ENCODE data around the gene LRCOL1.
A peak's percentile ranks its signal among the peaks of the same experiment; 100 is the strongest.

LRCOL1 gene

GRCh38 chr12:132561427-132562156 is 48.8 kb downstream of the LRCOL1 start:
- DNase-seq = peak in 1 of 2 experiments; percentile 16

- DNase-seq = peak; percentile 82 to 90
These were observed 49.6 kb downstream of the LRCOL1 start for GRCh38 chr12:132560614-132561426.

DNA sequence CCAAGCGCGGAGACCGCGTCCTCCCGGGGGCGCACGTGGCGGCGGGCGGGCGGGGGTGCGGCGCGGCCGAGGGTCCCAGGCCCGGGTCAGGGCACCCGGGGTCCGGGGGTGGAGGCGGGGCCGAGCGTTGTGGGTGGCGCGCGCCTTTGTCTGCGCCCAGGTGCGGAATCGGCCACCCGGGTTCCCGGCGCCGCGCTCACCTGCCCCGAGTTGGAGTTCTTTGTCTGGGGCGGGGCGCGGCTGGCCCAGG is 50.1 kb downstream of the LRCOL1 start:
- DNase-seq = peak in 1 of 2 experiments; percentile 22

DNA sequence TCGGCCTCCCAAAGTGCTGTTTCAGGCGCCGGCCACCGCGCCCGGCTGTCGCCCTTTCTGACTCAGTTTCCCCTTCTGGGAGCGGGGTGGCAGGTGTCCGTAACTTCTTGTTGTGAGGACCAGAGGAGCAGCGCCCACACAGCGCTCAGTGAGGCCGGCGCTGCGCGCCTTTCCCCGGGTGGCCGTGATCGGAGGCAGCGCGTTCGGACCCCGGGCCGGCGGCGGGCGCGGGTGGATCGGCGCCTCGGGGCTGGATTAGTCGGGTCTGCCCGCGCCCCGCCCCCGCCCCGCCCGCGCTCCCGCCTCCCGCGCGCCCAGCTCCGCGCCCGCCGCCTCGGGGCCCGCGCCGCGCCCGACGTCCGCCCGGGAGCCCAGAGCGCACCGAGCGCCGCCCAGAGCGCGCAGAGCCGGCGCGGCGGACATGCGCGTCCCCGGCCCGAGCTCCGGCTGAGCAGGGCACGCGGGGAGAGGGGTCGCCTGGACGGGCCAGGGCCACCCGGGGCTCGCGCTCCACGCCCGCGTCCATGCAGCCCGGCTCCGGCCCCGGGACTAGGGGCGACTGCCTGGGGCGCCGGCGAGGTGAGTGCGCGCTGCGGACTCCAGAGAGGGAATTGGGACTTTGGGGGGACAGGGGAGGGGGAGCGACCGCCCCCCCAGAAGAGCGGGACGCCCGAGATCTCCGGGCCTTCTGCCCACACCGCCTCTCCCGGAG is 50.6 kb downstream of the LRCOL1 start:
- DNase-seq = peak; percentile 59 to 71

- DNase-seq = no peak
These were observed 51.3 kb downstream of the LRCOL1 start for GRCh38 chr12:132558861-132559623.

GRCh38 chr12:132558042-132558856 is 52.1 kb downstream of the LRCOL1 start:
- no peak for DNase-seq

GRCh38 chr12:132557291-132558015 is 52.9 kb downstream of the LRCOL1 start:
- no peak for DNase-seq

DNA sequence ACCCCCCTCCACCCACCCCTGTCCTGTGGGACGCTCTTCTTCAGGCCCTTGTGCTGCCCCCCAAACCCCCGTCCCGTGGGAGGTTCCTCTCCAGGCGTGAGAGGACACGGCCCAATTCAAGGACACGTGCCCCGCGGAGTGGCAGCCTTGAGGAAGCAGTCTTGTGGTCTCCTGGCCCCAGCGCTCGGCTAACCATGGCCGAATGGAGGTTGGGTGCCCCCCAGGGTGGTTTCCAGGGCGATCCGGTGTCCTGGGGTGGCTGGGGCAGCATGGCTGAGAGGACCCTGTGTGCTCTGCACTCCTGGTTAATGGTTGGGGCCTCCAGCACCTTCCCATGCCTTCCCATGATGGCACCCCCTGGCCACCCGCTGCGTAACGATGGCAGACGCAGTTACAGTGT is 53.6 kb downstream of the LRCOL1 start:
- no peak for DNase-seq

DNA sequence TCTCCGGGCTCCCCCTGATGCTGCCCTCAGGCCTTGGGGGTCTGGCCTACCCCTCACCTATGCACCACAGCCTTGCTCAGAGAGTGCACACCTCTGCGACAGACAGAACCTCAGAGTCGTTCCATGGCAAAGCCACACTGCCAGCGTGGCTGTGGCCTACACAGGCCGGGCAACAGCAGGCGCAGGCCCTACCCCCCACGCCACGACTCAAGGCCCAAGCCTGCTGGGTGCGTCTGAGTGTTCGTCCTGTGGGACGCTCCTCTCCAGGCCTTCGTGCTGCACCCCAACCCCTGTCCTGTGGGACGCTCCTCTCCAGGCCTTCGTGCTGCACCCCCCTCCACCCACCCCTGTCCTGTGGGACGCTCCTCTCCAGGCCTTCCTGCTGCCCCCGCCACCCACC is 54.2 kb downstream of the LRCOL1 start:
- DNase-seq = no peak

DNA sequence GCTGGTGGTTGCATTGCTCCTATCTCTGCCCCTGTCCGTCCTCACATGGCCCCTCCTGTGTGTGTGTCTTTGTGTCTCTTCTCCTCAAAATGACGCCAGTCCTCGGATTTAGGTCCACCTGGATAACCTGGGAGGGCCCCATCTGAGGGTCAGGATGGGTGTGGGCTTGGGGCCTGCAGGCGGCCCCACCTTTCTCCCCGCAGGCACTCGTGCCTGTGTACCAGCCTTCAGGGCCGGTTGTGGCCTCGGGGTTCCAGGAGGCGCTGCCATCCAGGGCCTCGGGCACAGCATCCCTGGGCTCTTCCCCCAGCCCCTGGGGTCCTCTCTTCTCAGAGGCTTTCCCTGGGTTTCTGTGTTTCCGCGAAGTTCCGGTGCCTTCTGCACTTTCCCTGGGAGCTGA is 54.7 kb downstream of the LRCOL1 start:
- DNase-seq = no peak

DNA sequence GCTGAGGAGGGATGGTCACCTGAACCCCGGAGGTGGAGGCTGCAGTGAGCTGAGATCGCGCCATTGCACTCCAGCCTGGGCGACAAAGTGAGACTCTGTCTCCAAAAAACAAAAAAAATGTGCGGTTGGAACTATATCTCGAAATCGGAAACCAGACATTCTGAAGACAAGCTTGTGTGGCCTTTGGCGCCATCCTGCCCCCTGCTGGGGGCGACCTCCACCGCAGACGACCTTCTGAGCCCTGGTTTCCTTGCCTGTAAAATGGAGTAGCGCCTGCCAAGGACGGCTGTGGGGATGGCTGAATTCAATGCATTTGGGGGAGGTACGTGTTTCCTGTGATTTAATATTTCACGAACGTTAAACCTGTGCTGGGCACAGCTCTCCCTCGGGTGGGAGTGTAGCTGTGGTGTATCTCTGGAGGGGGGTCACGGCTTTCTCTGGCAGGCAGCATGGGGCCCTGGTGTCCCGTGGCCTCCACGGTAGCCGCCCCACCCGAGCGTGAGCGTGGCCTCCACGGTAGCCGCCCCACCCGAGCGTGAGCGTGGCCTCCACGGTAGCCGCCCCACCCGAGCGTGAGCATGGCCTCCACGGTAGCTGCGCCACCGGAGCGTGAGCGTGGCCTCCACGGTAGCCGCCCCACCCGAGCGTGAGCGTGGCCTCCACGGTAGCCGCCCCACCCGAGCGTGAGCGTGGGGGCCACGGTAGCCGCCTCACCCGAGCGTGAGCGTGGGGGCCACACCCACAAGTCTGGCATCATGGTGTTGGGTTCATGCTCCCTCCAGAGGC is 55.3 kb downstream of the LRCOL1 start:
- no peak for DNase-seq

All from SHP77 (cell line).